ENCODE measurements around the gene CD82.

CD82 gene

DNA sequence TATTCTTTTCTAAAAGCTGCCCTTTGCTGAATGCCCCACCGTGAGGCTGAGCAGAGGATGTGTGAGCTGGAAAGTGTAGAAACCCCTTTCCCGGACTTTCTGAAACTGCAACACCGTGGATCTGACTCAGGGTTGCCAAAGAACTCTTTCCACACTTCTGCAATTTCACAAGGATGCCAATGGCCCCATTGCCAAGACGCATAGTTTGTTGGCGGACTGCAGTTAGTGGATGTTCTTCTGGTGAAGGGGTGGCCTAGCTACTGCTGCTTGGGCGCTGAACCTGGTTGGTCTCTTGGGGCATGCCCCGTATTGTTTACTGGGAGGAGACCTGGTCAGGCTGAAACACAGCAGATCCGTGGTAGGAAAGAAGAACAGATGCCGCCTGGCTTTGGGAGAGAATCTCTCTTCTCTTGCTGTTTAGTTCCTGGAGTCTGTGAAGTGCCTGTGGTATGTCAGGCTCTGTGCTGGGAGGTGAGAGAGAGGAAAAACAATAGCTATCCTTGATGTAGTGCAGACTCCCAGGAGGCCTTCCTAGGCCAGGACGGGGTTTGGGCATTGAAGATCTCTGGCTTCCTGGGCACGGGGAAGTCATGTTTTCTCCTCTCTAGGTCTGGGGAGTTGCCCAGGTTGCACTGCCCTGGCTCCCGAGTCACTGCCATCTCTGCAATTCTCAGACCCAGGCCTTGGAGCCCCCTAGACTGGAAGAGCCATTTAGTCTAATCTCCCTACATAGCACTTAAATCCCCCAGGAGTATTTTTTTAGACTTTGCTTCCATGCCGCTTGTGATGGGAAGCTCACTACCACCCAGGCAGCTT lies 26.9 kb downstream of the CD82 start:
- Histone ChIP-seq H3K27ac (ENCODE audit: low read depth, low read length) (no peak overlapping the region), H3K36me3 (ENCODE audit: control insufficient read depth, insufficient read depth, low read length) (no peaks in the 10 kb centered on the region), H3K4me3 (ENCODE audit: low read depth, low read length) (no peak overlapping the region), H3K27me3 (ENCODE audit: control insufficient read depth, insufficient read depth, low read length) (no peaks in the 10 kb centered on the region), H3K9ac (ENCODE audit: low read depth, low read length) (no peak overlapping the region), H3K9me3 (ENCODE audit: control insufficient read depth, insufficient read depth, low read length) (no peaks in the 10 kb centered on the region), H3K4me1 (ENCODE audit: control insufficient read depth, insufficient read depth, low read length) (no peaks in the 10 kb centered on the region; the same call in 1 of the 2 replicates)

DNA sequence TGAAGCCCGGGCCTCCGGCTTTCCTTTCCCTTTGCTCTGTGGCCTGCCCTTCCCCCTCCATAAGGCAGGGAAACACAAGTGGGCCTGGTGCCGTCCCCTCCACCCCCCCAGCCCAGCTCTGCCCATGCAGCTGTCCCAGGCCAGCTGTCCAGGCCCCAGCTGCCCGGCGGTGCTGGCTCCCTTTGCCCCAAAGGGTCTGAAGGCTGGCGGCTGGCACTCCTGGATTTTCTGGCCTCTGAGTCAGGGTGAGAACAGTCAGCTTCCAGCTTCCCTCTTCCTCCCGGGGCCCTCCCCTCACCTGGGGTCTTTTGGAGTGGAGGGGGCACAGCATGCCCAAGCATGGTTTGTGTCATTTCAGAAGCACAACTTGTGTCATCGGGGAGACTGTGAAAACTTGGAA lies 27.8 kb downstream of the CD82 start:
- Histone ChIP-seq H3K27ac (ENCODE audit: low read depth, low read length) (no peak overlapping the region), H3K36me3 (ENCODE audit: control insufficient read depth, insufficient read depth, low read length) (no peaks in the 10 kb centered on the region), H3K9ac (ENCODE audit: low read depth, low read length) (no peak overlapping the region), H3K9me3 (ENCODE audit: control insufficient read depth, insufficient read depth, low read length) (no peaks in the 10 kb centered on the region), H3K4me1 (ENCODE audit: control insufficient read depth, insufficient read depth, low read length) (no peaks in the 10 kb centered on the region; the same call in 1 of the 2 replicates), H3K4me3 (ENCODE audit: low read depth, low read length) (no peak overlapping the region), H3K27me3 (ENCODE audit: control insufficient read depth, insufficient read depth, low read length) (no peaks in the 10 kb centered on the region)

DNA sequence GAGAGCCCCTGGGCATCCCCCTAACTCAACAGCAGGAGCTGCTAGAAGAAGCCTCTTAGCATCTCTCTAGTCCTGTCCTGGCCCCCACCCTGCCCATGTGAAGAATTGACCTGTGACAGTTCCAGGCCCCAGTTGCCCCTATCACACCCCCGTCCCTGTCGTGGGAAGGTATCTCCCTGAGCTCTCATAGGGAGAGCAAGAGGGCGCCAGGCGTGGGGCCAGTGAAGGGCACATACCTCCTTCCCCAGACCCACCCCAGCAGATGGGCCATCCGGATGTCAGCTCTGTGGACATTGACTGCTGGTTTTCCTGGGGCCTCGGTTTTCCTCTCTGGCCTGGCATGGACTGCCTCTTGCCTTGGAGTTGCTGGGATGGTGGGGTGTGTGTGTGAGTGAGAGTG lies 29.5 kb downstream of the CD82 start:
- H3K4me3 ChIP-seq (ENCODE audit: low read depth, low read length): no peak overlapping the region
- no peaks in the 10 kb centered on the region; the same call in 1 of the 2 replicates for H3K4me1 ChIP-seq (ENCODE audit: control insufficient read depth, insufficient read depth, low read length)
- H3K9ac ChIP-seq (ENCODE audit: low read depth, low read length): no peak overlapping the region
- no peak overlapping the region for H3K27ac ChIP-seq (ENCODE audit: low read depth, low read length)
- no peaks in the 10 kb centered on the region for H3K36me3 ChIP-seq (ENCODE audit: control insufficient read depth, insufficient read depth, low read length)
- H3K27me3 ChIP-seq (ENCODE audit: control insufficient read depth, insufficient read depth, low read length): no peaks in the 10 kb centered on the region
- no peaks in the 10 kb centered on the region for H3K9me3 ChIP-seq (ENCODE audit: control insufficient read depth, insufficient read depth, low read length)

DNA sequence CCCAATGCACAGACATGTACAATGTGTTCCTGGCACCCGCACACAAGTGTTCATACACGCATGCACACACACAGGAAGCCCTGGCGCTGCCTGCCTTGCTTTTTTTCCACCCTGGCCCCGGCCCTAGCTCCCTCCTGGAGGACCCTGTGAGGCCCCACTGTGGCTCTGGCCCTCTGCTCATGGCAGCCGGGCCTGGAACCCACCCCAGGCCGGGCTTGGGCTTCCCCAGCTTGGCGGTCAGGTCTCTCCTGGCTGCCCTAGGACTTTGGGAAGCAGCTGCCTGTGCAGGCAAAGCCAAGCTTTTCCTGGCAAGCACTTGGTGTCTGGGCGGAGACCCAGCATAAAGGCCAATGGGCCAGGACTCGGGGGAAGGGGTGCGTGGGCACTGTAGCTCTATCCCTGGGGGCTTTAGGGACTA lies 30.5 kb downstream of the CD82 start:
- no peaks in the 10 kb centered on the region for H3K36me3 ChIP-seq (ENCODE audit: control insufficient read depth, insufficient read depth, low read length)
- H3K4me1 ChIP-seq (ENCODE audit: control insufficient read depth, insufficient read depth, low read length): no peaks in the 10 kb centered on the region; the same call in 1 of the 2 replicates
- H3K9ac ChIP-seq (ENCODE audit: low read depth, low read length): no peak overlapping the region
- H3K9me3 ChIP-seq (ENCODE audit: control insufficient read depth, insufficient read depth, low read length): no peaks in the 10 kb centered on the region
- no peak overlapping the region for H3K4me3 ChIP-seq (ENCODE audit: low read depth, low read length)
- H3K27ac ChIP-seq (ENCODE audit: low read depth, low read length): no peak overlapping the region
- no peaks in the 10 kb centered on the region for H3K27me3 ChIP-seq (ENCODE audit: control insufficient read depth, insufficient read depth, low read length)

DNA sequence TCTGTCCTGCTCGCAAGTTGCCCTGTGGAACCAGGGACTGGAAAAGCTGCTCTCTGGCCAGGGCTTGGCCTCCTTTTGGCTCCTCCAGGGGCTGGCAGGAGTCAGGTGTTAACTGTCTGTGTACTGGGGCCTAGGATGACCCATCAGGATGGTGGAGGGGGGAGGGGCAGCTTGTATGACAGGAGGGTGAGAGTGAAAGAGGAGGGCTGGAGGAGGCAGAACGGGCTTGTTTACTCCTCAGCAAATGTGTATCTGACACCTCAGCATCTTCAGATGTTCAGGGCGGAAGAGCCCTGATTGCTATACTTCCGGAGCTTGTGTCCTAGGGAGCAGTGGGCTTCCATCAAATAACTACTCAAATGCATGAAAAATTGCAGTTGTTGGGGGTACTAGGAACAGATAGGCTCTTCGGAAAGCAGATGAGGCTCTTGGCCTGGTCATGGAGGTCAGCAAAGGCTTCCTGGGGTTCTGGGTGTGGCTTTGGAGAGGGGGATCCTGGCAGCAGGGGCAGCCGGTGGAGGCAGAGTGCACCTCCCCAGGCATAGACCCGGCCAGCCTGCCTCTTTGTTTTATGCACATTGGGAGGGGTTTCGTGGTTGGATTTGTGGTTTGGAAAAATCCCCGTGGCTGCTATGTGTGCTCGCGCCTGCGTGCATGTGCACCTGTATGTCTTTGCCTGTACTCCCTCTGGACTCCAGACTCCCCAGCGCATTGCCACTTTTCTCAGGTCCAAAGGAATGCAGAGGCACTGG lies 31.2 kb downstream of the CD82 start:
- Histone ChIP-seq H3K36me3 (ENCODE audit: control insufficient read depth, insufficient read depth, low read length) (no peaks in the 10 kb centered on the region), H3K27me3 (ENCODE audit: control insufficient read depth, insufficient read depth, low read length) (no peaks in the 10 kb centered on the region), H3K9ac (ENCODE audit: low read depth, low read length) (no peak overlapping the region), H3K4me1 (ENCODE audit: control insufficient read depth, insufficient read depth, low read length) (no peaks in the 10 kb centered on the region; the same call in 1 of the 2 replicates), H3K4me3 (ENCODE audit: low read depth, low read length) (no peak overlapping the region), H3K27ac (ENCODE audit: low read depth, low read length) (no peak overlapping the region), H3K9me3 (ENCODE audit: control insufficient read depth, insufficient read depth, low read length) (no peaks in the 10 kb centered on the region)

DNA sequence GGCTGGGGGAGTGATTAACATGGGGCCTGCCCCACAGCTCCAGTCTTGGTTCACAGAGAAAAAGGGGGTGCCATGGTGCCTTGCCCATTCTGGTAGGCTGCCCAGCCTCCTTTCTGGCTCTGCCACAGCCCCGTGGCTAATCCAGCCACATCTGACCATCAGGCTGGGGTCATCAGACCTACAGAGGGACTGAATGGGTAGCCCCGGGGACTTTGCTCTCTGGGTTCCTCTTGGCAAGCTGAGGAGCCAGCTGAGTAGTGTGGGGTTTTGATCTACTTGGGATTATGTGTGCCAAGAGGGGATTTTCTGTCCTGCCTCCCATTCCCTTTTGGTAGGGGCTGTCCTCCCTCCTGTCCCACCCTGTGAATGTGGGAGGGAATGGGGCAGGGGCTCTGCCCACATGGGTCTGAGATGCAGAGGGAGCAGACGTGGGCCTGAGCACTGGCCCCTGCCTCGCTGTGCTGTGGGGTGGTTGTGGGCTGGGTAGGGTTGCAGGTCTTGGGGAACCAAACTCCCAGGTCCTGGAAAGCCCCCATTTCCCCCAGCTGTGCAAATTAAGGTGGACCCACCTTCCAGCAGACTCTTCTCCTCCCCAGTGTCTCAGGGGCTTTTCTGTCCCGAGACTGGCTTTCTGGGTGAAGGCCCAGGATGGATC lies 32.0 kb downstream of the CD82 start:
- Histone ChIP-seq H3K27ac (ENCODE audit: low read depth, low read length) (no peak overlapping the region), H3K36me3 (ENCODE audit: control insufficient read depth, insufficient read depth, low read length) (no peaks in the 10 kb centered on the region), H3K27me3 (ENCODE audit: control insufficient read depth, insufficient read depth, low read length) (no peaks in the 10 kb centered on the region), H3K9ac (ENCODE audit: low read depth, low read length) (no peak overlapping the region), H3K4me1 (ENCODE audit: control insufficient read depth, insufficient read depth, low read length) (no peaks in the 10 kb centered on the region; the same call in 1 of the 2 replicates), H3K4me3 (ENCODE audit: low read depth, low read length) (no peak overlapping the region), H3K9me3 (ENCODE audit: control insufficient read depth, insufficient read depth, low read length) (no peaks in the 10 kb centered on the region)

DNA sequence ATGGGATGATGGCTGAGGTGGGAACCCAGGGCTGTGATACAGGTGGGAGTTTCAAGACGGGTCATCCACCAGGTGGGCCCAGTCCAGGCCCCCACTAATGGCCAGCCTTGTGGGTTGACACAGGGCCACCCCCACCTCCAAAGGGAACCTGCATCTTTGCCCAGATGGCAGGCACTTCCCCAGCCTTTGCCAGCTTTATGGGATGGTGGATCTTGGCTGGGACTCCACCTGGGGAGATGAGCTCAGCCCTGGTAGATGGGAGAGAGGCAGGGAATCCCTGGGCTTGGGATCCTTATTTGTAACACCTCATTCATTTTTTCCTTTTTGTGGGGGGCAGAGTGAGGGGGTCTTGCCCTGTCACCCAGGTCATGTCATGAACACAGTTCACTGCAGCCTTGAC lies 33.4 kb downstream of the CD82 start:
- Histone ChIP-seq H3K9me3 (ENCODE audit: control insufficient read depth, insufficient read depth, low read length) (no peaks in the 10 kb centered on the region), H3K27ac (ENCODE audit: low read depth, low read length) (no peak overlapping the region), H3K9ac (ENCODE audit: low read depth, low read length) (no peak overlapping the region), H3K27me3 (ENCODE audit: control insufficient read depth, insufficient read depth, low read length) (no peaks in the 10 kb centered on the region), H3K4me1 (ENCODE audit: control insufficient read depth, insufficient read depth, low read length) (no peaks in the 10 kb centered on the region; the same call in 1 of the 2 replicates), H3K4me3 (ENCODE audit: low read depth, low read length) (no peak overlapping the region), H3K36me3 (ENCODE audit: control insufficient read depth, insufficient read depth, low read length) (no peaks in the 10 kb centered on the region)

DNA sequence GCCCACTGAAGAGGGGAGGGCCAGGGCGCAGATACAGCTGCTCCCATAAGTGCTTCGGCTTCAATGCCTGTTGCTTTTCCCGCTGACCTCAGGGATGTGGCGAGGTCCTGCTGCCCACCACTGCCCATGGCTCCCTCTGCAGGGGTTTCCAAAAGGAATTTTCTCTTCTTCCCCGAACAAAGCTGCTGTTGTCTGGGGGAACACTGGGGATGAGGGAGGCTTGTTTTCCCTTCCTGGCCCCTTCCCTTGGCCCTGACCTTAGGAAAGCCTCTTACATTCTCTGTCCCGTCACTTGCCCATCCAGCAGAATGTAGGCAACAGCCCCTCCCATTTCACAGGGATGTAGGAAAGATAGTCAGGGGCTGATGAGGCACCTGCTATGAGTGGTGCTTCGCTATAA lies 34.8 kb downstream of the CD82 start:
- no peak overlapping the region for H3K4me3 ChIP-seq (ENCODE audit: low read depth, low read length)
- no peaks in the 10 kb centered on the region for H3K27me3 ChIP-seq (ENCODE audit: control insufficient read depth, insufficient read depth, low read length)
- H3K27ac ChIP-seq (ENCODE audit: low read depth, low read length): no peak overlapping the region
- H3K9ac ChIP-seq (ENCODE audit: low read depth, low read length): no peak overlapping the region
- H3K9me3 ChIP-seq (ENCODE audit: control insufficient read depth, insufficient read depth, low read length): no peaks in the 10 kb centered on the region
- no peaks in the 10 kb centered on the region for H3K36me3 ChIP-seq (ENCODE audit: control insufficient read depth, insufficient read depth, low read length)
- H3K4me1 ChIP-seq (ENCODE audit: control insufficient read depth, insufficient read depth, low read length): no peaks in the 10 kb centered on the region; the same call in 1 of the 2 replicates

DNA sequence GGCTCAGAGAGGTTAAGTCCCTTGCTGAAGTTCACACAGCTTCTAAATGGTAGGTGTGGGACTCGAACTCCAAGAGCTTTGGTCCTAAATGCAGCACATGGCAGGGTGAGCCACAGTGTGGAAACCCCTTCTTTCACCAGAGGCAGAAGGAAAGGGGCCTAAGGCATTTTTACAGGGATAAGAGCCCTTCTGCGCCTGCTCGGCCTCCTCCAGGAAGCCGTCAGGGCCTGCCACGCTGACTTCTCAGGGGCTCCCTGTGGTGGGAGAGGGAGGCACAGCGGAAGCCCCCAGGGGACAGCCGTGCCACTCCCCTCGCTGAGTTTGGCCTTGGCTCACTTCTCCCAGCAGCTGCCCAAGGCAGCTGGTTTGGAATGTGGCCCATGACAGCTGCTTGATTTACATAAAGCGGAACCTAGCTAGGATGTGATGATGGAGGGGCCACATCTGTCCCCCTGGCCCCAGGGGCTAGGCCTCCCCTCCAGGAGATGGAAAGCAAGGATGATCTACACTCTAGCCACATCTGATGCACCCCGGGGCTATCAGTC lies 35.4 kb downstream of the CD82 start:
- Histone ChIP-seq H3K36me3 (ENCODE audit: control insufficient read depth, insufficient read depth, low read length) (no peaks in the 10 kb centered on the region), H3K4me3 (ENCODE audit: low read depth, low read length) (no peak overlapping the region), H3K27ac (ENCODE audit: low read depth, low read length) (no peak overlapping the region), H3K9ac (ENCODE audit: low read depth, low read length) (no peak overlapping the region), H3K4me1 (ENCODE audit: control insufficient read depth, insufficient read depth, low read length) (no peaks in the 10 kb centered on the region; the same call in 1 of the 2 replicates), H3K9me3 (ENCODE audit: control insufficient read depth, insufficient read depth, low read length) (no peaks in the 10 kb centered on the region), H3K27me3 (ENCODE audit: control insufficient read depth, insufficient read depth, low read length) (no peaks in the 10 kb centered on the region)

DNA sequence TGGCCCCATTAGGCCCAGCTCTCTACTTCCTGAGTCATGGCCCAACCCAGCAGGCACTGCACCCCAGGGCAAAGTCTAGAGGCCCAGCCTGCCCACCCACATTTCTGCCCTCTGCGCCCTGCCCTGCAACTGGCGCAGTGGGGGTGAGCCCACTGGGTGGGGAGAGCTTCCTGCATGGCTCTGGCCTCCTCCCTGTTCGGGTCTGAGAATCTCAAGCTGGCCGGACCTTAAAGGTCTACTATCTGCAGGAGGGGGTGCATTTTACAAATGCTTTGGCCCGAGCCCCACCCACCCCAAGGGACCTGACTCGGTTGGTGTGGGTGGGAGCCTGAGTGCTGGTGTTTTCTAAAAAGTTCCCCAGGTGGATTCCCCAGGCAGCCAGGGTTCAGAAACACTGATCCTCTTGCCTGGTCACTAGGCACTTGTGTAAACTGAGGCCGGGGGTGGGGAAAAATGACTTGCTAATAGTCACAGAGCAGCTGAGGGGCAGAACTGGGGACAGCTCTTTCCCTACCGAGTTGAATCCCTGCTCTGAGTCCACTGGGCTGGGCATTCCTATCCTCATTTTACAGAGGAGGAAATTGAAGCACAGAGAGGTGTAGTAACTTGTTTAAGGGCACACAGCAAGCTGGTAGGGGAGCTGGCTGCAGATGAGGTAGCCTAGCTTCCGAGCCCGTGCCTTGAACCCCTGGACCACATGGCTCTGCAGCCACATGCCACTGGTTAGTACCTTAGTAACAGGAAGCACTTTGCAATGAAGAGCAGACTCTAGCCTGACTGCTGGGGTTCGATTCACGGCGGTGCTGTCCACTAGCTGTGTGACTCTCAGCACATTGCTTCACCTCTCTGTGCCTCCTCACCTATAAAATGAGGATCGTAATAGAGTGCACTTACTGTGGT lies 36.3 kb downstream of the CD82 start:
- no peaks in the 10 kb centered on the region for H3K9me3 ChIP-seq (ENCODE audit: control insufficient read depth, insufficient read depth, low read length)
- no peak overlapping the region for H3K9ac ChIP-seq (ENCODE audit: low read depth, low read length)
- no peaks in the 10 kb centered on the region; the same call in 1 of the 2 replicates for H3K4me1 ChIP-seq (ENCODE audit: control insufficient read depth, insufficient read depth, low read length)
- H3K27me3 ChIP-seq (ENCODE audit: control insufficient read depth, insufficient read depth, low read length): no peaks in the 10 kb centered on the region
- H3K36me3 ChIP-seq (ENCODE audit: control insufficient read depth, insufficient read depth, low read length): no peaks in the 10 kb centered on the region
- H3K4me3 ChIP-seq (ENCODE audit: low read depth, low read length): no peak overlapping the region
- no peak overlapping the region for H3K27ac ChIP-seq (ENCODE audit: low read depth, low read length)
